Breast epithelium (tissue), 3 donors: ENCODE measurements around the gene PHYKPL.

Experiments
- POLR2A ChIP-seq: fragments of 450-650 bp; IDR thresholded peaks from one replicate; pipeline ENCODE4 v1.6.1; 2016; ENCODE audit warnings: antibody characterized with exemption, mild to moderate bottlenecking, moderate library complexity
- POLR2AphosphoS5 ChIP-seq, 3 donors: sonication (generic); formaldehyde crosslinking; IDR thresholded peaks; one replicate each; pipeline ENCODE4 v1.6.1; 2017; ENCODE audit warnings: antibody characterized with exemption in 3 of 3
- TF ChIP-seq, protein P1 (sequence below), 3 donors: fragments of 450-650 bp; IDR thresholded peaks; one replicate each; pipeline ENCODE4 v1.5.1; 2016 to 2017; ENCODE audit warnings: antibody characterized with exemption in 3 of 3, mild to moderate bottlenecking in 3 of 3, moderate library complexity in 3 of 3

DNA sequence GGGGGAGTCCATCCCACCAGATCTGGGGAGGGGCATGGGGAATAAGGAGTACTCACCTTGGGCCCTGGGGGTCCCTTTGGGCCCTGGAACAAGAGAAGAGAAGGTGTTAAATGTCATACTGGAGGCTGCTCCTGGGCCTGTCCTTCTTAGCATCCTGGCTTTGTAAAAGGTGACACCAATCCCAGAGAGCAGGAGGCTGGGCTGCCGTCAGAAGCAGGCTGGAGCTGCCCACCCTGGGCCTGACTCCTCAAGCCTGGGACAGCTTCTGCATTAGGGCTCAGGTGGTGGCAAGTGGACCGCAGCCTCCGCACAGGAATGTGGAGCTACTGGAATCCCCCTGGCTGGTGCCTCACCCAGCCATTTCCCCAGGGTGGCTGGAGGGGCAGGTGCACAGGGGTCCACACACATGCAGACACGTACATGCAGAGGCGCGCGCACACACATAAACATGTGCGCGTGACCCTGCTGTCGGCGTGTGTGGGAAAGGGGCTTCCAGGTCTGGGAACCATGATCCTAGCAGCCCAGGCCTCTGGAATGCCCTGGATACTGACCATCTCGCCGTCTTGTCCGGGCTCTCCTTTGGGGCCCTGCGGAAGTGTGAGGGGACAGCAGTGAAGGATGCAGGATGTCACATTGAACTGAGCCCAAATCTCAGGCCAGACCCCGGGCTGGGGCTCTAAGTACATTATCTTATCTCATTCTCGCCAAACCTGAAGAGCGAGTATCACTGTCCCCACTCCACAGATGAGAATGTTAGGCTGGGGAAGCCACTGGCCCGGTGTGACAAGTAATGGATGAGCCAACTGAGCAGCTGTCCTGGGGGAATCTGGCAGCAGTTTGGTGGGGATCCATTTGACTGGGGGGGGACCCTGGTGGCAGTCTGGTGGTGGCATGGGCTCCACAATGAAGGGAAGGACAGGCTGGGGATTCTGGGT is 29.3 kb upstream of the PHYKPL start:
- TF ChIP-seq, protein P1, sequence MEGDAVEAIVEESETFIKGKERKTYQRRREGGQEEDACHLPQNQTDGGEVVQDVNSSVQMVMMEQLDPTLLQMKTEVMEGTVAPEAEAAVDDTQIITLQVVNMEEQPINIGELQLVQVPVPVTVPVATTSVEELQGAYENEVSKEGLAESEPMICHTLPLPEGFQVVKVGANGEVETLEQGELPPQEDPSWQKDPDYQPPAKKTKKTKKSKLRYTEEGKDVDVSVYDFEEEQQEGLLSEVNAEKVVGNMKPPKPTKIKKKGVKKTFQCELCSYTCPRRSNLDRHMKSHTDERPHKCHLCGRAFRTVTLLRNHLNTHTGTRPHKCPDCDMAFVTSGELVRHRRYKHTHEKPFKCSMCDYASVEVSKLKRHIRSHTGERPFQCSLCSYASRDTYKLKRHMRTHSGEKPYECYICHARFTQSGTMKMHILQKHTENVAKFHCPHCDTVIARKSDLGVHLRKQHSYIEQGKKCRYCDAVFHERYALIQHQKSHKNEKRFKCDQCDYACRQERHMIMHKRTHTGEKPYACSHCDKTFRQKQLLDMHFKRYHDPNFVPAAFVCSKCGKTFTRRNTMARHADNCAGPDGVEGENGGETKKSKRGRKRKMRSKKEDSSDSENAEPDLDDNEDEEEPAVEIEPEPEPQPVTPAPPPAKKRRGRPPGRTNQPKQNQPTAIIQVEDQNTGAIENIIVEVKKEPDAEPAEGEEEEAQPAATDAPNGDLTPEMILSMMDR (IDR thresholded peaks at IDR 0.05), result no peak
- TF ChIP-seq POLR2A, result no peak
- no peak for TF ChIP-seq POLR2AphosphoS5 (IDR thresholded peaks at IDR 0.05)
